Pons (tissue), 1 donor: Measurements from ENCODE around the gene COL26A1.
"Not testable (repeated sequence)": the region's sequence is repeated elsewhere in the genome, so short reads cannot be mapped to it uniquely, and the experiment has no call there.

ENCODE experiments used
- DNase-seq: peaks from one replicate; pipeline ENCODE4 v3.0.0-alpha.2; 2016; ENCODE audit warnings: low spot score

Gene COL26A1

DNA sequence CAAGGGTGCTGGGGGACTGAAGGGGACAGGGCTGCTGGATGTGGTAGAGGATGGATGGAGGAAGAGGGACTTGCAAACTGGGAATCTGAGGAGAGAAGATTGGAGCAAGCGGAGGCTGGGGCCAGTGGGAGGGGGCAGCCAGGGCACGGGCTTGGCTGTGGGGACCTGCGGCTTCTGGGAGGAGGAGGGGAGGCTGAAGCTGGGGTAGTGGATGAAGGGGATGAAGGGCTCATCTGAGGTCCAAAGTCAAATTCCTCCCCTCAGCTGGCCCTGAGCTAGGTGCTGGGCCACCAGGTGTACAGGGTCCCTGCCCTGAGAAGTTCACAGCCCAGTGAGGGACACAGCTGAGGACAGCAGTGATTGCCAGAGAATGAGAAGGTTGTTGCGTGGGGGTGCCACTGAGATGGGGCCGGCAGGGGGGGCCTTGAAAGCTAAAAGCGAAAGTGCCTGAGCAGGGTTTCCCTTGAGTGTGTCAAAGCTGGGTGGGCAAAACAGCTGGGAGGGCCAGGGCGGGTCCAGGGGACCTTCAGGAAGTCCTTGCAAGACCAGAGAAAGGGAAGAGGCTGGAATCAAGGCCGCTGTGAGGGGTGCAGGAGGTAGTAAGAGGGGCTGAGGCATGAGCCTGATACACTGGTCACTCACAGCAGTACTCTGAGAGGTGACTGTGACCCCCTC is 191.2 kb downstream of the COL26A1 start:
- no peak for DNase-seq

DNA sequence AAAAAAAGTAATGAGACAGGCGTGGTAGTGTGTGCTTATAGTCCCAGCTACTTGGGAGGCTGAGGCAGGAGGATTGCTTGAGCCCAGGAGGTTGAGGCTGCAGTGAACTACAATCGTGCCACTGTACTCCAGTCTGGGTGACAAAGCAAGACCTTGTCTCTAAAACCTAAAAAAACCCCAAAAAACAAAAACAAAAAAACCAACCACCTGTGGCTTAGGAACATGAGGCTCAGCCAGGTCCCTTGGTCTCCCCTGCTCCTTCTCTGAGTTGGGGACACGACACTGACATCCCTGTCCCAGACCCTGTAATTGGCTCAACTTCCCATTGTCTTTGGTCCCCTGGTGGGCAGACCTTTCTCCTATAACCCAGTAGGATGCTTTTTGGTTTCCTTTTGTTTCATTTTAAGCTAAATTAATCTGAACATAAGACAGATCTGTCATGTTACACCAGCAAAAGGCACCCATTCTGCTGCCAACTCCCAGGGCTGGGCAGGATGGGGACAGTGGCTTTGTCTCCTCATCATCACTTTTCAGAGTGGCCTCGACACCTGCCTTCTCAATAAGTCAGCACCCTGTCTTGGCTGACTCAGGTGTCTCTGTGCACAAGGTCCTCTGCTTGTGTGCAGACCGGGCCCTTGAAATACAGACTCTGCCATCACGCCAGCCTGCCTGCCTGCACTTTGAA is 192.1 kb downstream of the COL26A1 start:
- DNase-seq, result no peak

DNA sequence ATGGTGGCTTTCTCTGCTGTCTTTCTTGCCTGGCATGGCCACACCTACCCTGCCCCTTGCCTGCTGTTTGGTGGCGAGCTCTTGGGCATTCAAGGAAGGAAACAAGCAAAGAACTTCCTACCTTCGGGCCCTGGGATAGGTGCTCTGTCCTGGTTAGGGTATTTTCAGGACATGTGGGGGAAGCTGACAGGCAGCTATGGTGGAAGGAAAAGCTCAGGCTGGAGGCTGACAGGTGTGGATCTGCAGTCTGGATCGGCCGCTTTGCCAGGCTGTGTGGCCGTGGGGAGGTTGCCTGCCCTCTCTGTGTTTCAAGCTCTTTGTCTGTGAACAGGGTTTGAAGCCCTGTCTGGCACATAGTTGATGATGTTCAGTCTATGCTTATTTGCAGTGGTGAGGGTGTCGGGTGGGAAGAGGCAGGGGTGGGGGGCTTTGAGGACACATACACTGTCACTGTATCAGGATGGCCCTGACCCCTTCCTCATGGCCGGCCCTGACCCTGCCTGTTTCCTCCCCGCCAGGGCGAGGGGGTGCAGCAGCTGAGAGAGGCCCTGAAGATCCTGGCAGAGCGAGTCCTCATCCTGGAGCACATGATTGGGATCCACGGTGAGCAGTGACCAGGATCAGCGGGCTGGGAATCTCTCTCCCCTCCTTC is 192.7 kb downstream of the COL26A1 start:
- DNase-seq, result no peak

DNA sequence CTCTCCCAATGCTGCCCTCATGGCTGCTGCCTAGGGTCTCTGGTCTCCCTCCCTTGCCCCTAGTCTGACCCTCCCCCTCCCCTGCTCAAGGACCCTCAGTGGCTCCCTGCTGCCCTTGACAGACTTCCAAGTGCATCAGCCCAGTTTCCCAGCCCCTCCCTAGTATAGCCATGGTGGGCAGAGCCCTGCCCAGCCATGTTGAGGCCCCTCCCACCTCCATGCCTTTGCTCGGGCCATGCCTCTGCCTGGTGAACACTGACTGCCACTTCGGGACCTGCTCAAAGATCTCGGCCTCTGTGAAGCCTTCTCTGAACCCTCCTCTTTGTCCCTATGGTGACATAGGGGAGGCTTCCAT is 193.2 kb downstream of the COL26A1 start:
- DNase-seq, result no peak

DNA sequence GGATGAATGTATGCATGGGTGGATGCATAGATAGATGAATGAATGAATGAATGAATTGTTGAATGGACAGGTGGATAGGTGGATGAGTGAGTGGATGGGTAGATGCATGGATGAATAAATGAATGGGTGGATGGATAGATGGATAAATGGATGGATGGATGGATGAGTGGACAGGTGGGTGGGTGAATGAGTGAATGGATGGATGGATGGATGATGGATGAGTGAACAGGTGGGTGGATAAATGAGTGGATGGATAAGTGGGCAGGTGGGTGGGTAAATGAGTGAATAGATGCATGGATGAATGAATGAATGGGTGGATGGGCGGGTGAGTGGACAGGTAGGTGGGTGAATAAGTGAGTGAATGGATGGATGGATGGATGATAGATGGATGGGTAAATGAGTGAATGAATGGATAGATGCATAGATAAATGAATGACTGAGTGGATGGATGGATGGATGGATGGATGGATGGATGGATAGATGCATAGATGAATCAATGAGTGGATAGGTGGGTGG is 193.8 kb downstream of the COL26A1 start:
- no peak for DNase-seq

DNA sequence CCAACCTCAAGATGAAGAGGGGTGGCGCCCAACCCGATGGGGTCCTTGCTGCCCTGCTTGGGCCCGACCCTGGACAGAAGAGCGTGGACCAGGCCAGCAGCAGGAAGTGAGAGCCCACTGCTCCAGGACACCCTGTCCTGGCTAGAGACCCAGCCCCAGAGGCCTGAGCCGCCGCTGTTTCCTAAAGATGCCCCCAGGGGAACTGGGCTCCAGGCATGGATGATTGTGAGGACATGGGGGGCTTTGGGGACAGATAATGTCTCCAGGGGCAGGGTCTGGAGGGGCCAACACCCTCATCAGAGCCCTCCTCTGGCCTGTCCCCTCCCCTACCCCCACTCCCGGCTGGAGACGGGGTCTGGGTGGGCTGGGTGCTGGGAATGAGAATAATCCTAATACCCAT is 194.7 kb downstream of the COL26A1 start:
- DNase-seq, result no peak

DNA sequence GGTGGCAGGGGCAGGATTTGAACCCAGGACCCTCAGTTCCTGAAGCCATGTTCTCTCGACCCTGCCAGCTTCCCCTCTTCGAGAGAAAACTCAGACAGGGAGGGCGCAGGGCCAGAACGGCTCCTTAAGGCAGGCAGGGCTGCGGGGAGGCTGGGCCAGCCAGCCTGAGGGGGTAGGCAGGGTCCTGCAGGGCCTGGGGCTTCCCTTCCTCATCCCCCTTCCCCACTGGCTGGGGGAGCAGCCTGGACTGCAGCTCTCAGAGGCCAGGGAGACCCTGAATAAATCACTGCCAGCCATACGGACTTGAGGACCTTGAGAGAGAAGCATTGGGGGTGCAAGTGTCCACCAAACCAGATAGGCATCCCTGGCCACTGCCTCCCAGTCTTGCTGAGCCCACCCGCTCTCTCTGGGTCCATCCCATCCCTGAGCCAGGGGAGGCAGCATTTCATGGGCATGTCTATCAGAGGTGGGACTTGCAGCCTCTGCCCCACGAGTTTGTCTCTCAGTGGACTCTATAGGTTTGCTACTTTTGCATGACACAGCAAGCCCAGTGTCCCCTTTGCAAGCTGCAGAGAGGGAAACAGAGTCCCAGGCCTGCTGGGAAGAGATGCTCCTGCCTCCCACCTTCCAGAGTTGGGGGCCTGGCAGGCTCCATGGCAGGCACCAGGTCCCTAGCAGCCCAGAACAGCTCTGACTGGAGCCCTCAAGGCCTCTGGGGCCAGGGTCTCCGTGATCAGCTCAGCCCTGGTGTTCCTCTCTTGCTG is 195.5 kb downstream of the COL26A1 start:
- no peak for DNase-seq

DNA sequence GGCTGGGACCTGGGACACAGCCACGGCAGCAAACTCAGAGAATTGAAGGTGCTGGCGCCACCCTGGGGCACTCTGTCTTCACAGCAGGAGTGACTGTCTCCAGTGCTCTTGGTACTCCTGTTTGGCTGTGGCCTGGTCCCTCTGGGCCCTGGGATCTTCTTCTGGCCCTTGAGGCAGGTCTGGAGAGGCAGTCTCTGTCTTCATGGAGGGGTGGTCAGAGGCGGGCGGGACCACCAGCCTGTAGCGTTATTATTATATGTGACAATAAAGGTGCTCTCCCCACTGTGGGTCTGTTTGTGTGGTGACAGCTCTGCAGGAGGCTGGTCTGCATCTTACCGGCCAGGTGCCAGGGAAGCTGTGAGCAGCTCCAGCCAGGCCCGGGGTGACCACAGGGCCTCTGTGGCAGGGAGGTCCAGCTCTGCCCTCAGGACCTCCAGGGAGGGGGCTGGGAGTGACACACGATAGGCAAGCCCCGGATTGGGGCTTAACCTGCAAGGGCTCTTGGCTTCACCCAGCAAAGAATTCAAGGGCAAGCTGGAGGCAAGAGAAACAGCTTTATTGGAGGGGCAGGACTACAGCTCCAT is 196.2 kb downstream of the COL26A1 start:
- no peak for DNase-seq

DNA sequence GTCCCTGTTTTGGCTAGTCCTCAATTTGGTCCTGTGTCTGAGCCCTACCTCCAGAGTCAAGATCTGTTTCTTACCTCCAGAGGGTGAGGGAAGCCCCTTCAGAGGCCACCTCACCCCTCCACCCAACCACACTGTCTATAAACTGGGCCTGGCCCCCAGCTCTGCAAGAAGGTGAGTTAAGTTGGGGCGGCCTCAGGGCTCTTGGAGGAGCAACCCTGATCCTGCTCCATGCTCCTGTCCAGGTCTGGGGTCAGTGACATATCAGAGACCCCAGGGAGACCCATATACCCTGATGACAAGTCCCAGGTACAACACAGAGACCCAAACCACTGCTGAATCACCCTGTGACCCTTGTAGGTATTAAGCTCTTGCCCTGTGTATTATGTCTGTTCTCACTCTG is 196.9 kb downstream of the COL26A1 start:
- no peak for DNase-seq

DNA sequence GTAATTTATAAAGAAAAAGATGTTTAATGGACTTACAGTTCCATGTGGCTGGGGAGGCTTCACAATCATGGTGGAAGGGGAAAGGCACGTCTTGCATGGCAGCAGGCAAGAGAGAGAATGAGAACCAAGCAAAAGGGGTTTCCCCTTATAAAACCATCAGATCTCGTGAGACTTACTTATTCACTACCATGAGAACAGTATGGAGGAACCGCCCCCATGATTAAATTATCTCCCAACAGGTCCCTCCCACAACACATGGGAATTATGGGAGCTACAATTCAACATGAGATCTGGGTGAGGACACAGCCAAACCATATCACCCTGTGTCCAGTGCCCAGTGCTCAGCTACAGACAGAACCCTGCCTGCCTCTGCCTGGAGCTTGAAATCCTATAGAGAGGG is 197.3 kb downstream of the COL26A1 start:
- not testable (repeated sequence) for DNase-seq

DNA sequence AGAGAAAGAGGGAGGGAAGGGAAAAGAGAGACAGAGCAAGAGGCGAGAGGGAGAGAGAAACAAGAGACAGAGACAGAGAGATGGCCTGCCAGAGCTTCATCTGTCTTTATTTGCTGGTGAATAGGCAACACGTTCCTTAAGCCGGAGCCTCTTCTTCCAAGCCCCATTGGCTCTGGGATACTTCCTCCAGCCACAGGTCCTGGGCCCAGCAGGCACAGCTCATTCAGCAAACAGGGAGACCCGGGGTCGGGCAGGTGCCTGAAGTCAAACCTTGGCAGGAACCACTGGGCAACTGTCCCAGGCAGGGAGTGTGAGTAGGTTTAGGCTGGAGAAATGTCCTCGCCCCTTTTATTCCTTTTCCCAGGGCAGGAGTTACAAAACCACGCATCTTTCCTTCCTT is 198.2 kb downstream of the COL26A1 start:
- no peak for DNase-seq

DNA sequence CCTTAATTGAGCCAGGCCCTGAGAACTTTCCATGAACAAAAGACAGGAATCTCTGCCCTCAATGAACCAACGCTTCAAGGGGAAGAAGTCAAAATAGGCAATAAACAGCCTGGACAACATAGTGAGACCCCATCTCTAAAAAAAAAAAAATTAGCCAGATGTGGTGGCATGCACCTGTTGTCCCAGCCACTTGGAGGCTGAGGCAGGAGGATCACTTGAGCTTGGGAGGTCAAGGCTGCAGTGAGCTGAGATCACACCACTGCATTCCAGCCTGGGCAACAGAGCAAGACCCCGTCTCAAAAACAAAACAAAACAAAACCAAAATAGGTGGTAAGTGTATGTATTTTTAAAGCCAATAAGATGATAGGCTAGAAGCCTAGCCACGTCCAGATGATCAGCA is 198.6 kb downstream of the COL26A1 start:
- not testable (repeated sequence) for DNase-seq

DNA sequence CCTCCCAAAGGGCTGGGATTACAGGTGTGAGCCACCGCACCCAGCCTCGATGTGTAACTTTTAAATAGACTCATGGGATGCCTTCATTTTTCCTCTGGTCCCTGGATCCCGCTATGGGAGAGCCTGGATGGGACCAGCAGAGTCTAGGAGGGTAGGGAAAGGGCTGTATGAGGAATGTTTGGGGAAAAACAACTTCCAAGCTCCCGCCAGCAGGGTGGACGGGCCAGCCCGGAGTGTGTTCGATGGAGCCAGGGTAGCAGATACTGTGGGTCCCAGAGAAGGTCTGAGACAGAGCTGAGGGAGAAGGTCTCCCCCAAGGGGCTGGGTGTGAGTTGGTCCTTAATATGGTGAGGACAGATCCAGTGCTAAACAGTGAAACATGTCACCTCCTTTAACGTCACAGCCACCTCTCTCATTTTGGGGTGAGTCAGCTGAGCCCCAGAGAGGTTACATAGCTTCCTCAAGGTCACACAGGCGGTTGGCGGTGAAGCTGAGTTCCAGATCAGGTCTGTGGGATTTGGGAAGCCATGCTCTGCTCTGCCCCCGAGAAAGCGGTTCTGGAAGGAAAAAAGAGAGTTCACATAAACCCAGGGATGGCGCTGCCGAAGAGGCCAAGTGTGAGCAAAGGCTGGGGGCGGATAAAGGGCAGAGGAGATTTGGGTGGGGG is 200.0 kb downstream of the COL26A1 start:
- no peak for DNase-seq

DNA sequence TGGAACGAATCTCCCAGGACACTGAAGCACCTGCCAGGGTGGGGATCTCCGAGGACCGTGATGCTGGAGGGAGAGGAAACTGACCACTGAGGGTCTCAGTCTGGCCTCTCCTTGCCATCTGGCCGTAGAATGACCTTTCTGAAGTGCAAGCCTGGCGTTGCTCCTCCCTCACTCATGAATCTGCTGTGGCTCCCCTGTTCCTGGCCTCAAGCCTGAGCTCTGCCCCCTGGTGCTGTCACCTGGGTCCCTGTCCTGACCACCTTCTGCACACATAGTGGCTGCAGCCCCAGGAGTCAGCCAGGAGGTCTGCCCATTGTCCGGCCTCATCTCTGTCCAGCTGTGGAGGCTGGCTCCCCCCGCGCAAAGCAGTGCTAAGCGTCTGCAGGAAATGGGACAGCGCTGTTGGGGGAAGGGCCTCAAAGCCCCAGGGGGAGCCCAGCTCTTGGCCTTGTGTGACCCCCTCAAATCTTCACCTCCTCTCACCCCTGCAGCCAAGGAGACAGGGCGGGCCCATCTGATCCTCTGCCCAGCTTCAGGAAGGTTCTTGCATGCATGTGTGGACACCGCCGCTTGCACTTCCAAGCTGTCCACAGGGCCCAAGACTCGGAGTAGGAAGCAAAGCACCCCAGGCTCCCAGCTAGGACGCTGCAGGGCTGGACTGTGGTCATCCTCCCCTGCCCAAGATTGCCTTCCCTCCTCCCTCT is 200.7 kb downstream of the COL26A1 start:
- no peak for DNase-seq

DNA sequence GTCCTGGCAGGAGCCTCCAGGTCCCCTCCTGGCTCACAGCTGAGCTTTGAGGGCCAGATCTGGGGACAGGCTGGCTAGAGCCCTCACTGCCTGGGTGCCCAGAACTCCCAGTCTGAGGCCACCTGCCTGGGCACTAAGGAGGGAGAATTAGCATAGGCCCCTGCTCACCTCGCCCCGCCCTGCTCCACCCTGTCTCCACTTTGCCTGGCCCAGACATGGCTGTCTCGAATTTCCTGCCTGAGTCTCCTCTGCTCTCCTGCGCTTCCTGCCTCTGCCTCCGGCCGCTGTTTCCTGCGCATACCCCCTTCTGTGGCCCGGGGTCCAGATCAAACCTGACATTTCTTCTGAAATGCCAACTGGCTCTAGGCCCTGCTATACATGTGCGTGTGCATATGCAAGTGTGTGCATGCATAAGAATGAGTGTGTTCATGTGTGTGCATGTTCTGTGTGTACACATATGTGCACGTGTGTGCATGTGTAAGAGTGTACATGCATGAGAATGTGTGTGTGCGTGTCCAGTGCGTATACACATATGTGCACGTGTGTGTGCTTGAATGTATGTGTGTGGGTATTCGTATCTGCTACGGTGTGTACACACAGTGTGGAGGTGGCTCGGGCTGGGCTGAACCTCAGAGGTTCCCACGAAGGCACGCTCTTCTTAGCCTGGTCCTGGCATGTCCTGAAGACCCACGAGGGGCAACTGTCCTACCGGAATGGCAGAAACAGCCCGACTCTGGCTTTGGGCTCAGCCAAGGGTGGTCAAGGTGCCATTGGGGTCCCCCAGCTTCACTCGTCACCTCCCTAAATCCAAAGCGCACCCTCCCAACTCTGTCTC is 201.5 kb downstream of the COL26A1 start:
- DNase-seq, result no peak

DNA sequence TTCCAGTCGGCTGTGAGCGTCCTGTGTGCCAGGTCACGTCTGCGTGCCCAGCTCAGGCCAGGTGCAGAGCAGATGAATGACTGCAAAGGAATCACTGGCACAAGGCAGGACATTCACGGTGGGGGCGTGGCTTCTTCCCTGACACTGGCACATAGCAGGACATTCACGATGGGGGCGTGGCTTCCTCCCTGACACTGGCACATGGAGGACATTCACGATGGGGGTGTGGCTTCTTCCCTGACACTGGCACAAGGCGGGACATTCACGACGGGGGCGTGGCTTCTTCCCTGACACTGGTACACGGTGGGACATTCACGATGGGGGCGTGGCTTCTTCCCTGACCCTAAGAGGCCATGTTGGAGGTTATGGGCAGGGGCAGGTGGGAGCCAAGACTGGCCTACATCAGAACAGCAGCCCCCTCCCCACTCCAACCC is 202.1 kb downstream of the COL26A1 start:
- no peak for DNase-seq

DNA sequence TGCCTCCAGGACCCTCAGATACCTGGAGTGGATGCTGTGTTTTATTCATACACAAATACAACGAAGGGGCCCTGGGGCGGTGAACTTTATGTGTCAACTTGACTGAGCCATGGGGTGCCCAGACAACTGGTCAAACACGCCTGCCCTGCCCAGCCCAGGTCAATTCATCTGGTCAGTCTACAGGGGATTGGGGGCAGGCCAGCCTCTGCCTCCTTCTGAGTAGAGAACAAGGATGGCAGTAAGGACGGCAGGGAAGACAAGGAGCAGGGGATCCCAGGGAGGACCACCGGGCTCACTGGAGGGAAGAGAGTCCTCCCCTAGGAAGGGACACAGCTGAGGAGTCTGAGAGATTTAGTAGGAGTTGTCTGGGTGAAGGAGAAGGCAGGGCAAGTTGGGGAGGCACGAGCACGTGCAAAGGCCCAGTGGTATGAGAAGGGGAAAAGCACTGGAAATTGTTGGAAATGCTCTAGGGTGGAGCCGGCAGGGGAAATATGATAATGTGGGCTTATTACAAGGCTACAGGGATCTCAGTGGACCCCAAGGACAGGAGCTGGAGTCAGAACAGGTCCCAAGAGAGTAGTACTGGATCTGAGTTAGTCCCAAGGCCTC is 203.0 kb downstream of the COL26A1 start:
- no peak for DNase-seq

DNA sequence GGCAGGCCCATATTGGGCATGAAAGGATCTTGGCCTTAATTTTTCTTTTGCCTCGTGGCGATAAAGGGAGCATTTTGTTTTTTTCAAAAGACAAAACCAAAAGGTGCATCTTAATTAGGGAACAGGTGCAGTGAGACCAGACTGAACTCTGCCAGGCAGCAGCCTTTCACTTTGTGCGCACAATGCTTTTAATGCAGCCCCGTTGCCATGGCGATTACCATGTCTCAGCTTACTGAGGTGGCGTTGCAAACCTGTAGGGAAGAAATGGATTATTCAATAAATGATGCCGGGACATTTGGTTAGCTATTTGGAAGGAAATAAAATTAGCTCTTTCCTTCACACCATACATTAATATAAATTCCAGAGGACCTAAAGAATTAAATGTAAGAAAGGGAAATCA is 204.6 kb downstream of the COL26A1 start:
- DNase-seq, result no peak

DNA sequence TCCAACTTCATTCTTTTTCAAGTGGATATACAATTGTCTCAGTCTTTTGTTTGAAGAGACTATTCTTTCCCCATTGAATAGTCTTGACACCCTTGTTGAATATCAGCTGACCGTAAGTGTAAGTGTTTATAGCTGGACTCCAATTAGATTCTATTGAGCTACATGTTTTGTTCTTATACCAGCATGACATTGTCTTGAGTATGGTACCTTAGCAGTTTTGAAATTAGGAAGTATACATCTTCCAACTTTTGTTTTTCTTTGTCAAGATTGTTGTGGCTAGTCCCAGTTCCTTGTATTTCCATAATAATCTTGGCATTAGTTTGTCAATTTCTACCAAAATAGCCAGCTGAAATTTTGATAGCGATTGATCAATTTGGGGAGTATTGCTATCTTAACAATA is 209.5 kb downstream of the COL26A1 start:
- DNase-seq, result no peak

DNA sequence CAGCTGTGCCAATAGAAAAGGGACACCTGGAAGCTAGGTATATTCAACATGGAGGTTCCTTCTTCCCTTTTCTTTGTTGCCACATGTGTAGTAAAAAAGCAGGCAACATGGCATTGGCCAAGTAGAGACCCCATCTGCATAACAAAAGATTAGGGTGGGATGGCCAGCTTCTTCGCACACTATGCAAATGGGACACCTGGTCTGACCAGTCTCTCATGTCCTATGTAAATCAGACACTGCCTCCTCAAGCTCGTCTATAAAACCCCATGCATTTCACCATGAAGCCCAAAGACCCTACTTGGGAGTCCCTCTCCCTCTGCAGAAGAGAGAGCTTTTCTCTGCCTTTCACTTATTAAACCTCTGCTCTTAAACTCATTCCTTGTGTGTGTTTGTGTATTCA is 212.5 kb downstream of the COL26A1 start:
- DNase-seq, result no peak
